ENCODE results near the gene SLC48A1. TPM values are rescaled to one million over a fixed set of nuclear protein-coding genes. Genes with fewer than 3 reads are reported as not detected.

SLC48A1 gene
- total RNA-seq, 2 experiments from 2014 or later, result 12.0 to 12.9 TPM

GRCh38 chr12:47819896-47820630, 47.0 kb downstream of the SLC48A1 start, which contains the start of gene HDAC7:
TSS of gene HDAC7 (minus strand) at chr12:47819903. CDS start at chr12:47819785, 118 bp downstream.
- POLR2A ChIA-PET, result interaction anchor here (0.9 to 5.5 kb wide), 3 partner anchors 12 to 18 kb away, joined by 3 to 104 read pairs (median 39); no protein-coding TSS in a partner anchor
- CTCF ChIA-PET, result interaction anchor here (0.7 to 7.3 kb wide), 5 partner anchors 11 to 32 kb away, joined by 3 to 91 read pairs (median 32); no protein-coding TSS in a partner anchor

GRCh38 chr12:47820631-47821345, 47.8 kb downstream of the SLC48A1 start:
- POLR2A ChIA-PET, result interaction anchor here (4.6 to 5.5 kb wide), 2 partner anchors 11 to 13 kb away, joined by 39 to 104 read pairs; no protein-coding TSS in a partner anchor
- CTCF ChIA-PET, result interaction anchor here (0.7 to 7.3 kb wide), 3 partner anchors 10 to 31 kb away, joined by 3 to 91 read pairs (median 9); no protein-coding TSS in a partner anchor

- CTCF ChIA-PET, result interaction anchor here (1.9 to 7.3 kb wide), 2 partner anchors 10 to 17 kb away, joined by 9 to 91 read pairs; no protein-coding TSS in a partner anchor
- POLR2A ChIA-PET, result interaction anchor here (5.5 kb wide), 1 partner anchor 11 kb away, joined by 104 read pairs; no protein-coding TSS in a partner anchor
These were observed 48.3 kb downstream of the SLC48A1 start for GRCh38 chr12:47821346-47821706.

- ChIA-PET CTCF (interaction anchor here (0.9 to 7.3 kb wide), 4 partner anchors 9 to 16 kb away, joined by 3 to 91 read pairs (median 6); no protein-coding TSS in a partner anchor), POLR2A (no interaction called here)
These were observed 49.4 kb downstream of the SLC48A1 start for GRCh38 chr12:47822401-47822800.

GRCh38 chr12:47822863-47823262, 49.8 kb downstream of the SLC48A1 start:
- ChIA-PET POLR2A (no interaction called here), CTCF (interaction anchor here (0.9 to 7.3 kb wide), 3 partner anchors 8 to 15 kb away, joined by 3 to 91 read pairs (median 4); no protein-coding TSS in a partner anchor)

GRCh38 chr12:47823422-47824086, 50.5 kb downstream of the SLC48A1 start:
- ChIA-PET POLR2A (no interaction called here), CTCF (interaction anchor here (1.0 to 7.3 kb wide), 3 partner anchors 8 to 15 kb away, joined by 3 to 91 read pairs (median 4); no protein-coding TSS in a partner anchor)

- ChIA-PET POLR2A (interaction anchor here (1.1 kb wide), 1 partner anchor 12 kb away, joined by 6 read pairs; no protein-coding TSS in a partner anchor), CTCF (interaction anchor here (1.0 to 1.3 kb wide), 2 partner anchors 14 to 15 kb away, joined by 3 read pairs; no protein-coding TSS in a partner anchor)
These were observed 51.2 kb downstream of the SLC48A1 start for GRCh38 chr12:47824198-47824597.

GRCh38 chr12:47824635-47825034, 51.6 kb downstream of the SLC48A1 start:
- POLR2A ChIA-PET, result interaction anchor here (1.1 kb wide), 1 partner anchor 12 kb away, joined by 6 read pairs; no protein-coding TSS in a partner anchor

GRCh38 chr12:47825173-47825639, 52.2 kb downstream of the SLC48A1 start:
- CTCF ChIA-PET, result interaction anchor here (1.0 to 1.3 kb wide), 2 partner anchors 13 to 14 kb away, joined by 3 read pairs; no protein-coding TSS in a partner anchor
- POLR2A ChIA-PET, result interaction anchor here (1.1 kb wide), 1 partner anchor 13 kb away, joined by 6 read pairs; no protein-coding TSS in a partner anchor

More at GRCh38 chr12:47824635-47825034, 51.6 kb downstream of the SLC48A1 start:
- CTCF ChIA-PET, result interaction anchor here (1.0 to 1.3 kb wide), 2 partner anchors 13 to 14 kb away, joined by 3 read pairs; no protein-coding TSS in a partner anchor

GRCh38 chr12:47828008-47828975, 55.3 kb downstream of the SLC48A1 start:
- ChIA-PET POLR2A (interaction anchor here (1.9 to 8.9 kb wide), 3 partner anchors 9 to 20 kb away, joined by 4 to 104 read pairs (median 10); partner anchors contain the start of gene HDAC7), CTCF (interaction anchor here (1.0 to 9.9 kb wide), 11 partner anchors 9 to 87 kb away, joined by 3 to 91 read pairs (median 5); partner anchors contain the start of genes HDAC7 and SLC48A1)

- ChIA-PET POLR2A (interaction anchor here (1.9 to 8.9 kb wide), 2 partner anchors 10 to 21 kb away, joined by 4 to 104 read pairs; partner anchors contain the start of gene HDAC7), CTCF (interaction anchor here (0.7 to 9.9 kb wide), 10 partner anchors 9 to 56 kb away, joined by 3 to 91 read pairs (median 6); partner anchors contain the start of genes HDAC7 and SLC48A1)
These were observed 56.0 kb downstream of the SLC48A1 start for GRCh38 chr12:47828976-47829482.

GRCh38 chr12:47829584-47829983, 56.5 kb downstream of the SLC48A1 start:
- CTCF ChIA-PET, result interaction anchor here (0.7 to 9.9 kb wide), 8 partner anchors 9 to 56 kb away, joined by 3 to 91 read pairs (median 5); partner anchors contain the start of genes HDAC7 and SLC48A1
- POLR2A ChIA-PET, result interaction anchor here (5.0 to 8.9 kb wide), 2 partner anchors 11 to 16 kb away, joined by 71 to 104 read pairs; partner anchors contain the start of gene HDAC7

Other genes with a start within 250 kb of the SLC48A1 start
- 10 to 100 TPM; 52.0 to 55.2 TPM for gene RPAP3, start 67.2 kb upstream of the SLC48A1 start, total RNA-seq
- gene ENDOU, start 47.7 kb upstream of the SLC48A1 start, total RNA-seq, result not detected
- gene RAPGEF3, start 14.4 kb upstream of the SLC48A1 start, total RNA-seq, result 1 to 10 TPM; 1.1 to 1.4 TPM
- gene HDAC7, start 46.7 kb downstream of the SLC48A1 start, total RNA-seq, result 100 to 1,000 TPM; 225 to 247 TPM
- 100 to 1,000 TPM; 104 to 106 TPM for gene VDR, start 131.8 kb downstream of the SLC48A1 start, total RNA-seq
- gene TMEM106C, start 190.4 kb downstream of the SLC48A1 start, total RNA-seq, result 100 to 1,000 TPM; 199 to 200 TPM
- not detected for gene COL2A1, start 231.2 kb downstream of the SLC48A1 start, total RNA-seq

All from activated CD8-positive, alpha-beta memory T cell treated with anti-CD3 and anti-CD28 coated beads for 36 hours (primary cell).